Measurements from ENCODE around the gene ASCC1.

Gene ASCC1

DNA sequence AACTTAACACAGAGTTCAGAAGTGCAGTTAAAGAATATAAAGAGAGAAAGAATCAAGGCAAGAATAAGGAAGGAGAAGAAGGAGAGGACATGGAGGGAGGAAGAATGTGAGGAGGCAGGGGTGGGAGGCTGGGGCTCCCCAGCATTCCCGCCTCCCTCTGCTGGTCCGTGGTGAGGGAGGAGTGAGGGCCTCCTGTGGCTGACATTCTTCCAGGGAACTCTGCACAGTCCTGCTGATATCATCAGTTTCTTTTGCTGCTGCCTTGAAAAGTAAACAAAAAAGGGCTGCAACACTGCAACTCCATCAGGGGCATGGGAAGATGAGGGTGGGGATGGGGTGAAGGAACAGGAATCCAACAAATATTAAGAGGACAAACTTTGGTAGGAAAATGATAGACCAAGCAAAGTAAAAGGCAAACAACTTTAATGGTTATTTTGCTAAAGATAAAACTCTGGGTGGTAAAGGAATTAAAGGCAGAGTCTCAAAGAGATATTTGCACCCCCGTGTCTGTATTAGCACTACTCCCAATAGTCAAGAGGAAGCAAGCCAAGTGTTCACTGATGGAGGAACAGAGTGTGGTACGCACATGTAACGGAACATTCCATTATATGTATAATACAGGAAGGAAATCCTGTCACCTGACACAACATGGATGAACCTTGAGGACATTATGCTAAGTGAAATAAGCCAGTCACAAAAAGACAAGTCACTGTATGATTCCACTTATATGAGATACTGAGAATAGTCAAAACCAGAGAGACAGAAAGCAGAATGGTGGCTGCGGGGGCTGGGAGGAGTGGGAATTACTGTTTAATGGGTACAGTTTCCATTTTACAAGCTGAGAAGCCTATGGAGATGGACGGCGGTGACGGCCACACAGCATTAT is 119.7 kb downstream of the ASCC1 start:
- DNase-seq, result no peak

DNA sequence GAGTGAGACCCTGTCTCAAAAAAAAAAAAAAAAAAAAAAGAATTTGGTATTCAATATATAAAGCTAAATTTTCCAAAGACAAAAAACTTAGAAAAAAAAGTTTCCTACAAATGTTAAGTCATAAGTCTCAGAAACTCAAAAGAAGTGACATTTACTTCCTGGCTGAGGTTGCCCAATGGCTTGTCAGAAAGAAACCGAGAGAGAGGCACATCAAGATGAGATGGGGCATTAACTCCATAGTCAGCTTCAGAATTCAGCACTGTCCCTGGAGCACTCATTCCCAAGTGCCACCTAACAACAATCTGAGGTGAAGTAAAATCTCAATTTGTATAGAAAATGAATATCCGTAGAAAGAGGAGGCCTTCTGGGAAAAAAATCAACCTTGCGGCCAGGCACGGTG is 120.9 kb downstream of the ASCC1 start:
- DNase-seq, result no peak

GRCh38 chr10:72094574-72094973 is 121.5 kb downstream of the ASCC1 start:
- DNase-seq, result no peak

- no peak for DNase-seq
Measured at GRCh38 chr10:72093450-72093849, 122.6 kb downstream of the ASCC1 start.

DNA sequence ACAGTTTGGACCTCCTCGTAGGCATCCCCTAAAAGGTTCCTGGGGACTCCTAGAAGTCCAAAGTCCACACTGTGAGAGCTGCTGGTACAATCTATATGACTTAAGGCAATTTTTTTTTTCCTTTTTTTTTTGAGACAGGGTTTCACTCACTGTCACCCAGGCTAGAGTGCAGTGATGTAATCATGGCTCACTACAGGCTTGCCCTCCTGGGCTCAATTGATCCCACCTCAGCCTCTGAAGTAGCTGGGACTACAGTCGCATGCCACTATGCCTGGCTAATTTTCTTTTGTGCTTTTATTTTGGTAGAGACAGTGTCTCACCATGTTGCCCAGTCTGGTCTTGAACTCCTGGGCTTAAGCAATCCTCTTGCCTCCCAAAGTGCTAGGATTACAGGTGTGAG is 123.1 kb downstream of the ASCC1 start:
- no peak for DNase-seq

DNA sequence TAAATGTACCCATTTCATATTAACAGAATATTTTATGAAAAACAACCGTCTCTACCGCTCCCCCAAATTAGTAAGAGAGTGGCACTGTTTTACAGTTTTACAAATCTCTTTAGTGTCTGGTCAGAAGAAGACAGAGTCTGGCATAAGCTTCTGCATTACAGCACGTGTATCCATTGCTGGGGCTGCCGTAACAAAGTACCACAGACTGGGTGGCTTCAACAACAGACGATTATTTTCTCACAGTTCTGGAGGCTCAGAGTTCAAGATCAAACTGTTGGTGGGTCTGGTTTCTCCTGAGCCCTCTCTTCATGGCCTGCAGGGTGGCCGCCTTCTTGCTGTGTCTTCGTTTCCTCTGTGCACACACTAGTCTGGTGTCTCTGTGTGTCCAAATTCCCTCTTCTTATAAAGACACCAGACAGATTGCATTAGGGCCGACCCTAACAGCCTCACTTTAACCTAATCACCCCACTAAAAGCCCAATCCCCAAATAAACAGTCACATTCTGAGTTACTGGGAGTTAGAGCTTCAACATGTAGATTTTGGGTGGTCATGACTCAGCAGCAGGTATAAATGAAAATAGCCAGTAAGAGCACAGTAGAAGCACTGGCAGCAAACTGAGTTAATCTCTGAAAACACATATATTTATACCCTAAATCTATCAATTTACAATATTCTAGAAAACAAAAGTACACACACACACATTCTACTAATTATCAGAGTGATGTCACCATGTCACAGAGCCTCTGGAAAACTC is 123.7 kb downstream of the ASCC1 start:
- DNase-seq, result no peak

DNA sequence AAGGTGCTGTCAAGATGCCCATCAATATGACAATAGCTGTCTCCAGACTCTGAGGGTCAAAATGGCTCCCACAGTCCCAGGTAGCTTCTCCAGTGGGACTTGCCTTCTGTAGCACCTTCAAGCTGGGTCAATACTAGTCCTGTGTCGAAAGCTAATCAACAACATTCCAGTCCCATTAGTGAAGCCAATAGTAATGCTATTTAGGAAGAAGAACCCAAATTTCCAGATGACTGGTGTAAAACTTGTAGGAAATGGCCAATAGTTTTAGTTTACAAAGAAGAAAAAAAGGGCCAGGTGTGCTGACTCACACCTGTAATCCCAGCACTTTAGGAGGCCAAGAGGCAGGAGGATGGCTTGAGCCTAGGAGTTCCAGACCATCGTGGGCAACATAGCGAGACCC is 125.8 kb downstream of the ASCC1 start:
- no peak for DNase-seq

GRCh38 chr10:72089618-72090017 is 126.5 kb downstream of the ASCC1 start:
- DNase-seq, result no peak

DNA sequence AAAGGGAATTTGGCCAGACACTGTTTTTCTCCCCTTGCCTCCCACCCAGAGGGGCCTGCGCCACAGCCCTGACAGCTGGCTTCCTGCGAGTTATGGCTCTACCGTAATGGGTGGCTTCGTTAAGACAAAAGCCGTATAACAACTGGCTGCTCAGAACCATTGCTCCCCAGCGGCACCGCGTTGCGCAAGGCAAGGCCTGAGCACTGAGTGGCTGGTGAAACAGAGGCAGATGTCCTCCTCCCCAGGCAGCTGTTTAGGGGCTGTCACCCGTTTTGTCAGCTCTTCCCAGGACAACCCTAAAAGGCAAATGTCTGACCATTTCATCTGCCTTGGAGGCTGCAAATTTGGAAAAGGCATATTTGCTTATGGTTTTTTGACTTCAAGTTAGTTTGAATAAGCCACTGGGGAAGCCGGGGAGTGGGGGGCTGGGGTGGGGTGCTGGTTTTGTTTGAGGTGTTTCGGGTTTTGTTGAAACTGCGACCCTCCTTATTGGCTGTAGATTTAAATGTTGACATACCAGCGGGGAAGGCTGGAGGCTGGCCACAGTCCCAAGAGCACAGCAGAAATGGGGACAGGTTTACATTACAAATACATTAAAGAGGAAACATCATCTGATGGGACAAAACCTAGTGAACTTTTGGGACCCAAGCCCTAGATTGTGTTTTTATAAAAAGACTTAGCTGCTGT is 127.0 kb downstream of the ASCC1 start:
- no peak for DNase-seq

DNA sequence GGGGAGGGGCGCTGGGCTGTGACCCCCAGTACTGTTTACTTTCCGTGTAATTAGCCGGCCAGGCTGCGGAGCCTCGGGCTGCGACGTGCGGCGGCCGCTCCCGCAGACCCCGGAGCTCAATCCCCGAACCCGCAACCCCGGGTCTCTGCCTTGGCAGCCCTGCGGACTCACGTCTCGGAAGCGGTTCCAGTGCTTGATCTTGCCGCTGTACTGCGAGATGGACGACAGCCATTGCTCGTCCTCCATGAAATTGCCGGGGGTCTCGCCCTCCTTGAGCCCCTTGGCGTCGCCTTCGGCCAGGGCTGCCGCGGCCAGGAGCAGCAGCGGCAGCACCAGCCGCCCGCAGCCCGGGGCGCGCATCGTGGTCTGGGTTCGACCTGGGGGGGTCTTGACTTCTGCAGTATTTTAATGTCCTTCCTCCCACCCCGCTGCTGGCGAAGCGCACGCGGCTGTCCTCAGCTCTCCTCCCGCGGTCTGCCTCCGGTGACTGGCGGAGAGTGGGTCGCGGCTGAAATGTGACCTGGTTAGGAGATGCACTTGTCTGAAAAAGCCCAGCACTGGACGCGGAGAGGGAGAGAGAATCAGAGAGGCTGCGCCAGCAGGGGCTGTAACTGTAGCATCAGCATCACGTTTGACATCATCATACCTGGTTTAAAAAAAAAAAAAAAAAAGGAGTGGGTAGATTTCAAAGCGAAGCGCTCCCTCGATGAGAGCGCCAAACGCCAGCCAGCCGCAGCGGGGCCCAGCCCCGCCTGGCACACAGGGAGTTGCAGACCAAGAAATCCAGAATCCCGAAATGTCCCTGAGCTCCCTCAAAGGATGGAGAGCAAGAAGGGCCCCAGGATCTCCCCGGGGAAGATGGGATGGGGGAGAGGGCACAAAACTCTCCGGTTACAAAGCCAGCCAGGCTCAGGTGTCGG is 127.8 kb downstream of the ASCC1 start, which contains the start of gene SPOCK2:
SPOCK2 (minus strand) TSS at position 583 of the 920 bp plus-strand sequence; CDS start at position 360, 223 bp downstream.
- no peak for DNase-seq

- DNase-seq, result no peak
Measured at GRCh38 chr10:72087392-72087968, 128.6 kb downstream of the ASCC1 start.

DNA sequence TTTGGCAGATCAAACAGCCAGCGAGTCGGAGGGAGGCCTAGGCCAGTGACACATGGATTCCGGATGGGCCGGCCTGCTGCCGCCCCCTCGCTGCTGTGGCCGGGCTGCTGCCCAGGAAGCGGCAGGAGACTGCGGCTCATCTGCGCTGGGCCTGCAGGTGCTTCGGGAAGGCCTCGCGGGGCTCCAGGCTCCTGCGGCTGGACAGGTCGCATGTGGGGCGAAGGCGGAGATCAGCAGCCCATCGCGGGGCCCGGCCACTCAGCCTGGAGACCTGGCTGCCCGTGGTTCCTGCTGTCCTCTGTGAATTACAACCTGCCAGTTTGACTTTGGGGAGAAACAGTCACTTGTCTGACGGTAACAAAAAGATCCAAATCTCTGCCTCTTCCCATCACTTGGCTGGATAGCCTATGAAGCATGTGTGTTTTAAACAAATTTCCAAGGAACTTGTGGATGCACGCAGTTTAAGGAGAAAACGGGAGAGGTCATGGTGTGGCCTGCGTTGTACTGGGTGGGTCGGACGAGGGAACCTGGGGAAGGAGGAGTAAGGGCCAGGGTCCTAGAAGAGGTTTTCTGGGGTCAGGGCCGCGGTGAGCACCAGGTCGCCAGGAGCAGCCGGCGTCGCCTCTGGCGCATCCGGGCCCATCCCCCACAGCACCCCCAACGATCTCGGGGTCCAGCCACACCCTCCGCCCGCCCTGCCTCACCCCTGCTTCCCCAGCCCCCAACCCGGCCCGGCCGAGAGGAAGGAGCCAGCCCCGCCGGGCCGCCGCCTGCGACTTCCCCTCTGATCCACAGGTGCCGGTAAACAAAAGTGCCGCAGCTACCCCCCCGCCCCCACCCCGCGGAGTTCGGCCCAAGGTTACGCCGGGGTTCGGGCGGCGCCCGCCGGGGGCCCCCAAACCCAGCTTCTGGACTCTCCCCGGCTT is 129.3 kb downstream of the ASCC1 start:
- DNase-seq, result no peak

DNA sequence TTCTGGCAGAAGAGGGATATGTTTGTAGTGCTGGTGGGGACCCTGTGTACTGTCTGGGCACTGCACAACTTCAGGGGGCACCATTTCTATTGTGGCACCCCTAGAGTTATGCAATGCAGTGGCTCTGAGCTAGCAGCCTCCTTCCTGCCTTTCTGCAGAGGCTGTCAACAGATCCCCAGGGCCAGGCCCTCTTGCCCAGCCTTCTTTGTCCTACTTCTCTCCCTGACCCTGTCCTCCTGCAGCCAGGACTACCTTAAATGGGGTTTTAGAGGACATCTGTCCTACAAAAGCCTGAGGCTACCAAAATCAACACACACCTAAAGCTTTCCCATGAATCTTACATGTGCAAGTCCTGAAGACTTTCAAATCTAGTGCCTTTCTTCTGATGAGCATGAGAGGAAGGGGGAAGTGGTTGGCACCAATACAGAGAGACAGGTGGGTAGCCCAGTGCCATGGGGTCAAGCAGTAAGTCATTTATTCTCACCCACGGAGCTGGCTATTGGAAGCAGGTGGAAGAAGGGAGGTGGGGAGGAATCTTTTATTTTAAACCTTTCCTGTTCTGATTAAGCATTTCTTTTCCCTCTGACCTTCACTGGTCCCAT is 130.1 kb downstream of the ASCC1 start:
- no peak for DNase-seq

- DNase-seq, result no peak
Measured at GRCh38 chr10:72085166-72085565, 130.9 kb downstream of the ASCC1 start.

DNA sequence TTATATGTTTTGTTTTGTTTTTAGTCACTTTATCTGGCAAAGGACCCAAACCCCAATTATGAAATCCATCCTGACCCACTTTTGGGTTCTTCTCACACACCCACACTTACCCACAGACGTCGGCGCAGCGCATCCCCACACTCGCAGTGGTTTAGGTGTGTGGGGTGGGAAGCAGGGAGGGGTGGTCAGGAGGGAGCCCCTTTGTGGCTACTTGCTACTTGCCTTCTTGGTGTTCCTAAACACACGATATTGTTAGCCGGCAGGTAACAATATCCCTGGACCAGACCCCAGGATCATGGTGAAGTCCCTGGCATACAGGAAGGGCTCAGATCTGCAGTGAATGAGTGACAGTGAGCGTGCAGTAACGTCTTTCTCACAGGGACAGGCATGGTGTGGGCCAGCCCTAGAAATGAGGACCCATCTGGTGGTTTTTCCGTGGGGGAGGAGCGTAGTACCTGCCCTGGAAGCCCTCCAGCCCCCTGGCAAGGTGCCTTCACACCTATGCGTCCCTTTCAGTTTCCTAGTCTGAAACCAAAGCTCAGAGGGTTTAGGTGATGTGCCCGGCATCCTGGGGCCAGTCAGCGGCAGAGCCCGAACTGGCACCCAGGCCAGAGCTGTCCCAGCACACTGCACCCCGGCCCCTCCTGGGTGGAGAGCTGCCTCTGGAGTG is 132.2 kb downstream of the ASCC1 start:
- DNase-seq, result no peak

- DNase-seq, result no peak
Measured at GRCh38 chr10:72082856-72083789, 133.0 kb downstream of the ASCC1 start.

DNA sequence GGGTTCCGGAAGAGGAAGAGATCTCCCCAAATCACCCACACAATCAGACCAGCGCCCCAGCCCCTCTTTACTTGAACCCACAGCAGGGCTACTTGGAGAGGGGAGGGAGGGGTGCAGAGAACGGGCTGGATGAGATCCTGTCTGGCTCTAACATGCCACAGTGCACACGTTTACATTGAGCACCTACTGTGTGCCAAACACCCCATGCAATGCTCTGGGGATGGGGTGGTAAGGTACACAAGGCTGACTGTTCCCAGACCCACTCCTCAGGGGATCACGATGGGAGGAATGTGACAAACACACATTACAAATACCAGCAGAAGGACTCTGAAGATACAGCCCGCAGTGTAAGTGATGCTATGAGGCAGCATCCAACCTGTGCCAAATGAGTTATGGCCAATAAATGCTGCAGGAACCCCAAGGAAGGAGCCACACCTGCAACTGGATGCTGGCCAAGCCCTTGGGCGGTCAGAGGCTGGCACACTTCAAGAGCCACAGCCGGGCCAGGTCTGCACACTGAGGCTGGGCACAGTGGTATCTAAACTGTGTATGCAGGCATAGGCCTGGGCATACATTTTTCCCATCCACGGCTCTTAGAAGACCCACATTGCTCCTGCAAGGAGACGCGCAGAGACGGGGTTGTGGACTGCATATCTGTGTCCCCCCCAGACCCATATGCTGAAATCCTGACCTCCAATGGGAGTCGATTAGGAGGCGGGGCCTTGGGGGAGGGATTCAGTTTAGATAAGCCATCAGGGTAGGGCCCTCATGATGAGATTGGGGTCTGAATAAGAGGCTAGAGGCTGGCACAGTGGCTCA is 134.1 kb downstream of the ASCC1 start:
- no peak for DNase-seq

- DNase-seq, result no peak
Measured at GRCh38 chr10:72081210-72081609, 134.9 kb downstream of the ASCC1 start.
